Uterus (tissue), 4 donors: ENCODE measurements around the gene AAMP. TPM values are rescaled to one million over a fixed set of nuclear protein-coding genes. Genes with fewer than 3 reads are reported as not detected.

Source experiments
- DNase-seq, 2 donors: peaks; one replicate each; pipeline ENCODE4 v3.0.0-alpha.2; 2019 to 2020
- H3K27ac ChIP-seq, 2 donors: fragments of 200-600 bp; sonication (generic); 1 replicate in 1 of 2; 2 replicates in 1 of 2; pipeline ENCODE4 v1.5.1; 2016 to 2018
- H3K27me3 ChIP-seq, 2 donors: fragments of 200-600 bp; sonication (generic); one replicate each; pipeline ENCODE4 v1.5.1; 2018 to 2019; ENCODE audit warnings: control low read depth in 1 of 2
- H3K36me3 ChIP-seq, 2 donors: fragments of 200-600 bp; sonication (generic); one replicate each; pipeline ENCODE4 v1.5.1; 2019; ENCODE audit warnings: control low read depth in 1 of 2
- H3K4me1 ChIP-seq, 2 donors: fragments of 200-600 bp; sonication (generic); one replicate each; pipeline ENCODE4 v1.5.1; 2018 to 2019; ENCODE audit warnings: control low read depth in 1 of 2
- H3K4me3 ChIP-seq, 2 donors: fragments of 200-600 bp; sonication (generic); 1 replicate in 1 of 2; 2 replicates in 1 of 2; pipeline ENCODE4 v1.5.1; 2018 to 2019; ENCODE audit warnings: mild to moderate bottlenecking in 1 of 2
- H3K9me3 ChIP-seq, 2 donors: fragments of 200-600 bp; sonication (generic); one replicate each; pipeline ENCODE4 v1.5.1; 2019; ENCODE audit warnings: control low read depth in 1 of 2
- CTCF ChIP-seq, 4 experiments: fragments of 200-600 bp in 2 of 4; fragments of 450-650 bp in 2 of 4; sonication (generic) in 2 of 4; IDR thresholded peaks; one replicate each; pipeline ENCODE4 v1.5.1; 2016 to 2019; ENCODE audit warnings: antibody characterized with exemption in 4 of 4, mild to moderate bottlenecking in 2 of 4, moderate library complexity in 1 of 4
- POLR2A ChIP-seq, 2 donors: fragments of 450-650 bp; IDR thresholded peaks; one replicate each; pipeline ENCODE4 v1.6.1; 2016; ENCODE audit warnings: antibody characterized with exemption in 2 of 2, mild to moderate bottlenecking in 1 of 2, moderate library complexity in 1 of 2
- intact Hi-C: fragments of 100-400 bp; cut with DNase I; formaldehyde crosslinking; loops from one replicate; pipeline ENCODE4 v1.15.1; 2023; ENCODE audit warnings: low total_unique reads
- total RNA-seq, 4 donors: library from RNA; depleted of rRNA in 3 of 4; stranded (reverse); fragments of >200 nt in 3 of 4; gene quantifications; one replicate each; pipeline versions ENCODE4 v1.1.0 to v1.2.4, GENCODE V29; 2014 to 2023
- donor health status: DM: yes; HTN: yes; CAD: no.

AAMP gene
- total RNA-seq, 4 donors from 2014 or later: 79.6 to 160 (median 134) TPM

GRCh38 chr2:218271487-218271797 is 1.5 kb upstream of the AAMP start:
- no peak for TF ChIP-seq POLR2A (IDR thresholded peaks at IDR 0.05)
- no peak for TF ChIP-seq CTCF (IDR thresholded peaks at IDR 0.05)
- Histone ChIP-seq H3K4me3 (peak overlapping the region; percentile 82 to 85), H3K9me3 (no peaks in the 10 kb centered on the region), H3K27me3 (no peaks in the 10 kb centered on the region), H3K4me1 (peaks cover 11 to 22% of the 10 kb centered on the region in 2 donors), H3K27ac (peak overlapping the region; percentile 21 to 86), H3K36me3 (no peaks in the 10 kb centered on the region)
- intact Hi-C loops: no loop called here
- no peak for DNase-seq

DNA sequence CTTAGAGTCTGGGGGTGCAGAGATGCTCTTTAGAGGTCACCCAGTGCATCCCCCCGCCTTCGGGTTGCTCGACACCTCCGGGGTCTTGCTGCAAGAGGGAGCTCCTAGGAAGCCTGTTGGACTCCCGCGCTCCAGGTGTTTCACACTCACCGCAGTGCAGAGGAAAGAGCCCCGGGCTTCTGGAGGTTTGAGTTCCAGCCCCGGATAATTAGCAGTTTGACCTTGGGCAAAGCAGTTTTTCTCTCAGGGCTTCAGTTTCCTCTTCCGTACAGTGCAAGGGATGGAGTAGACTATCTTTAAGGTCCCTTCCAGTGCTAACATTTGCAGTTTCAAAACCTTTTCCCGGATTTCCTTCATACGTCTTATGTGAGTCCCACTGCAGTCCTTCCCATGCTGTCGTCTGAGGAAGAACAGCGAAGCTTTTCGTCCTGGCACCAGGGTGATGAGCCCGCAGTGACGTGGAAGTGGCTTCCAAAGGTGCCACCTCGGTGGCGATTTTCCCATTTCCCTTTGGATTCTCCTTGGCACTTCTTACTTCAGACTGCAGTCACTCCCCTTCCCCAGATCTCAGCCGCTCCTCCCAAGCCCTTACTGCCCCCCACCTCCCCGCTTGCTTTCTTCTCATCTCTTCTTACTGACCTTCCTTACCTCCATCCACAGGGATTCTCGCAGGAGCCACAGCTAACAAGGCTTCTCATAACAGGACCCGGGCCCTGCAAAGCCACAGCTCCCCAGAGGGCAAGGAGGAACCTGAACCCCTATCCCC is 967 bp upstream of the AAMP start:
- Histone ChIP-seq H3K9me3 (no peaks in the 10 kb centered on the region), H3K4me1 (peaks cover 11 to 22% of the 10 kb centered on the region in 2 donors), H3K27me3 (no peaks in the 10 kb centered on the region), H3K27ac (peak overlapping the region; percentile 65 to 86), H3K4me3 (peak overlapping the region; percentile 82 to 85), H3K36me3 (no peaks in the 10 kb centered on the region)
- intact Hi-C loops: no loop called here
- no peak for DNase-seq
- TF ChIP-seq CTCF (IDR thresholded peaks at IDR 0.05): no peak
- no peak for TF ChIP-seq POLR2A (IDR thresholded peaks at IDR 0.05)

DNA sequence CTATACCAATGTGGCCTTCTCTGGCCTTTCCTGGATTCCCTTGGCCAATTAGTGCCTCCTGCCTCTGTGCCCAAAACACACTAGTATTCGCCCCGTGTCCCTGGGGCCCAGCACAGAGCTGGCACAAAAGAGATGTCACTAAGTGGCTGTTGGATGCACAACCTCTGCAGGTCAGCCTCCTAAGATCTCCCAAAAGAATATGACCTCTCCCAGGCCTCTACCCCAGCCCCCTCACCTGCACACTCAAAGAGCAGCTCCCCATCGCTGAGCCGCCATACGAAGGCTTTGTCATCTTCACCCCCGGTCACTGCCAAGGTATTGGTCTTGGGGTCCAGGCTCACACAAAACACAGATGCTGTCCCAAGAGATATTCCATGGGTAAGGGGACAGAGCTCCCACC is 2.7 kb downstream of the AAMP start:
- peaks cover 9 to 18% of the 10 kb centered on the region in 2 donors for H3K4me1 ChIP-seq
- H3K4me3 ChIP-seq: no peak overlapping the region
- no peaks in the 10 kb centered on the region for H3K27me3 ChIP-seq
- intact Hi-C loops: loop anchor here (10.0 kb wide), 1 partner anchor 52 kb away; the partner anchor contains the start of gene ARPC2
- TF ChIP-seq POLR2A (IDR thresholded peaks at IDR 0.05) (no peak), CTCF (IDR thresholded peaks at IDR 0.05) (no peak)
- no peaks in the 10 kb centered on the region for H3K36me3 ChIP-seq
- no peak overlapping the region for H3K27ac ChIP-seq
- DNase-seq: no peak
- no peaks in the 10 kb centered on the region for H3K9me3 ChIP-seq

DNA sequence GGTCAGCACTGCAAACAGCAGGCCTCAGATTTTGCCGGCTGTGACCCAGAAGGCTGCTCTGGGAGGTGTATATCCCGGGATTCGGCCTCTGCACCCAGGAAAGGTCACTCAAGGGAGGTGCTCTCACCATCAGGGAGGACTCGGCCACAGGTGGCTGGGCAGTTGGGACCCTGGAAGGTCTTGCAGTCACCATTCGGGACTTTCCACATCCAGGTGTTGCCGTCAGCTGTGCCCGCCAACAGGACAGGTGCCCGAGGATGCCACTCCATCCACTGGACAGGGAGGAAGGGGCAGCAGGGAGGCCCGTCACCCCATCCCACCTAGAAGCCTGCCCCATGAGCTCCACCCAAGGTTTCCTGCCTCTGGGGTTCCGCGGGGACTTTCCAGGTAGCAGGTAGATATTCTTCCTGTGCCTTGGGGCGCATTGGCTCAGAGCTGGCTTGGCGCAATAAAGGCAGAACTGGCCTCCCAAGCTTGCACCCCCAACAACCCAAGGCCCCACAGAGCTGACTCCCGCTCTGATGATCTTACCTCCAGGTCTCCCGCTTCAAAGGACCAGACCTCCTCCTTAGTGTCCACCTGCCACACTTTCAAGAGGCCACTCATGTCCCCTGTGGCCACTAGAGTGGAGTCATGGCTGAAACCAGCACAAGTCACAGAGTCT is 3.5 kb downstream of the AAMP start:
- Histone ChIP-seq H3K36me3 (no peaks in the 10 kb centered on the region), H3K4me1 (peaks cover under 1 to 10% of the 10 kb centered on the region in 2 donors), H3K27me3 (no peaks in the 10 kb centered on the region), H3K9me3 (no peaks in the 10 kb centered on the region), H3K27ac (no peak overlapping the region), H3K4me3 (no peak overlapping the region)
- no peak for DNase-seq
- intact Hi-C loops: loop anchor here (10.0 kb wide), 1 partner anchor 52 kb away; the partner anchor contains the start of gene ARPC2
- TF ChIP-seq POLR2A (IDR thresholded peaks at IDR 0.05): no peak
- no peak for TF ChIP-seq CTCF (IDR thresholded peaks at IDR 0.05)

DNA sequence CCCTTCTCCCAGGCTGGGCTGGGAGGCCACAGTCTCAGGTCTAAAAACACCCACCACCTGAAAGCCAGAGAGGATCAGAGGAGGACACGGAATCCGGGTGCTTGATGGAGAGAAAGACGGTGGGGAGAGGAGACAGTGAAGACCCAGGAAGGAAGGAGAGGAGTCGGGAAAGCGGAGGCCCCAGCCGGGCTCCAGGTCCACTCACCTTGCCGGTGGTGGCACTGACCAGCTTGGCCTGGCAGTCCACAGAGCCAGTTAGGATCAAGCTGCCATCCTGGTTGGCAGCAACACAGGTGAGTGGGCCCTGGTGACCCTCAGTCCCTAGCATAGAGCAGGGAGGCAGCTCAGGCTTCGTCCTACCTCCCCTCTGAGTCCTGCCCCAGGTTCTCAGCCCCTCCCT is 4.3 kb downstream of the AAMP start:
- intact Hi-C loops: loop anchor here (10.0 kb wide), 1 partner anchor 51 kb away; the partner anchor contains the start of gene ARPC2
- DNase-seq: no peak
- H3K4me3 ChIP-seq: no peak overlapping the region
- TF ChIP-seq POLR2A (IDR thresholded peaks at IDR 0.05) (no peak), CTCF (IDR thresholded peaks at IDR 0.05) (no peak)
- no peaks in the 10 kb centered on the region for H3K9me3 ChIP-seq
- H3K4me1 ChIP-seq: peaks cover 0 to 6% of the 10 kb centered on the region in 2 donors
- H3K27me3 ChIP-seq: no peaks in the 10 kb centered on the region
- no peak overlapping the region for H3K27ac ChIP-seq
- no peaks in the 10 kb centered on the region for H3K36me3 ChIP-seq
